Right lobe of liver (tissue), 6 donors: Measurements from ENCODE around the gene GNPNAT1. TPM values are rescaled to one million over a fixed set of nuclear protein-coding genes. Genes with fewer than 3 reads are reported as not detected.
A peak's percentile ranks its signal among the peaks of the same experiment; 100 is the strongest.

Experiments used
- ATAC-seq, 4 donors: fragments of 200-7000 bp; cut with Tn5 transposase; one replicate each; pipeline ENCODE4 v1.9.1; 2020; ENCODE audit warnings: mild to moderate bottlenecking in 4 of 4, moderate library complexity in 4 of 4
- DNase-seq, 3 donors: peaks; one replicate each; pipeline ENCODE4 v3.0.0-alpha.2; 2020
- H3K27ac ChIP-seq, 3 donors: fragments of 200-600 bp; one replicate each; pipeline ENCODE4 v1.8.0; 2022
- H3K27me3 ChIP-seq, 2 donors: fragments of 200-600 bp; one replicate each; pipeline ENCODE4 v1.8.0; 2022
- H3K36me3 ChIP-seq, 4 donors: fragments of 200-600 bp; sonication (generic) in 1 of 4; one replicate each; pipeline versions ENCODE4 v1.5.1 to v1.8.0; 2017 to 2022; ENCODE audit warnings: control low read depth in 1 of 4
- H3K4me1 ChIP-seq, 4 donors: fragments of 200-600 bp; sonication (generic) in 1 of 4; one replicate each; pipeline versions ENCODE4 v1.5.1 to v1.8.0; 2017 to 2022; ENCODE audit warnings: control low read depth in 1 of 4
- H3K4me3 ChIP-seq, 3 donors: fragments of 200-600 bp; one replicate each; pipeline ENCODE4 v1.8.0; 2022
- H3K9me3 ChIP-seq, 4 donors: fragments of 200-600 bp; sonication (generic) in 1 of 4; one replicate each; pipeline versions ENCODE4 v1.5.1 to v1.8.0; 2017 to 2022; ENCODE audit warnings: control low read depth in 1 of 4
- CTCF ChIP-seq, 4 donors: fragments of 200-600 bp in 3 of 4; fragments of 450-650 bp in 1 of 4; IDR thresholded peaks; one replicate each; pipeline versions ENCODE4 v1.5.1 to v1.8.0; 2016 to 2022; ENCODE audit warnings: antibody characterized with exemption in 4 of 4, mild to moderate bottlenecking in 2 of 4
- POLR2A ChIP-seq: fragments of 450-650 bp; IDR thresholded peaks from one replicate; pipeline ENCODE4 v1.6.1; 2017; ENCODE audit warnings: antibody characterized with exemption, mild to moderate bottlenecking
- WGBS: methylation state at CpG from one replicate; pipeline ENCODE4 v1.1.6; 2018; ENCODE audit warnings: low coverage, low lambda C conversion rate; ENCODE audit not compliant: insufficient coverage; ENCODE audit errors: missing lambda C conversion rate; 5-methylcytosine and 5-hydroxymethylcytosine counted together
- intact Hi-C, 2 donors: fragments of 100-400 bp; cut with DNase I; formaldehyde crosslinking; loops; one replicate each; pipeline versions ENCODE4 v1.11.2 to v1.14.1; 2022
- total RNA-seq, 6 experiments: library from RNA; depleted of rRNA in 2 of 6; stranded (reverse); fragments of >200 nt in 2 of 6; fragmentation: NEBNext Ultra II Directional in 3 of 6; extraction: Animal tissue kit (Norgen Biotek cat#: 25700) in 3 of 6; gene quantifications; one replicate each; pipeline versions ENCODE4 v1.1.0 to v1.2.4, GENCODE V29; 2016 to 2023
- donor health status: DM: no; HTN: yes; CAD: no.
- donor health status: DM: no; HTN: no; CAD: no.
- donor health status: DM: no; HTN: no; CAD: no.
- donor health status: DM: no; HTN: yes; CAD: no.
- donor health status: DM: no; HTN: yes; CAD: no.

GNPNAT1 gene
- total RNA-seq, 6 experiments from 2014 or later: 31.4 to 47.6 (median 43.2) TPM

- H3K4me1 ChIP-seq: peaks cover 0 to 13% (median 2%) of the 10 kb centered on the region in 4 donors
- DNase-seq (no peak), ATAC-seq (no peak)
- no peaks in the 10 kb centered on the region for H3K36me3 ChIP-seq
- no peak overlapping the region for H3K4me3 ChIP-seq
- TF ChIP-seq POLR2A (no peak), CTCF (IDR thresholded peaks at IDR 0.05) (no peak)
- no peak overlapping the region for H3K27ac ChIP-seq
- H3K27me3 ChIP-seq: no peaks in the 10 kb centered on the region
- H3K9me3 ChIP-seq: no peaks in the 10 kb centered on the region
- intact Hi-C loops: loop anchor here (10.0 kb wide), 2 partner anchors 127 to 227 kb away; partner anchors contain the start of gene FERMT2 (in 1 of the 2)
Observed at GRCh38 chr14:52827426-52827825, 36.0 kb upstream of the GNPNAT1 start.

- no peak for DNase-seq
- TF ChIP-seq CTCF (IDR thresholded peaks at IDR 0.05) (no peak), POLR2A (no peak)
- no peaks in the 10 kb centered on the region for H3K27me3 ChIP-seq
- H3K9me3 ChIP-seq: no peaks in the 10 kb centered on the region
- H3K4me1 ChIP-seq: peaks cover 0 to 19% (median 8%) of the 10 kb centered on the region in 4 donors
- intact Hi-C loops: loop anchor here (10.0 kb wide), 2 partner anchors 130 to 230 kb away; partner anchors contain the start of gene FERMT2 (in 1 of the 2)
- H3K4me3 ChIP-seq: no peak overlapping the region
- ATAC-seq: no peak
- no peaks in the 10 kb centered on the region for H3K36me3 ChIP-seq
- no peak overlapping the region for H3K27ac ChIP-seq
- WGBS: 27% methylated on average over 4 of the region's 4 CpGs
Observed at GRCh38 chr14:52825085-52825484, 33.7 kb upstream of the GNPNAT1 start.

- TF ChIP-seq CTCF (IDR thresholded peaks at IDR 0.05) (no peak), POLR2A (no peak)
- DNase-seq (no peak), ATAC-seq (no peak)
- Histone ChIP-seq H3K4me3 (peak overlapping the region in 1 of 3 donors; percentile 20), H3K27ac (no peak overlapping the region), H3K36me3 (no peaks in the 10 kb centered on the region), H3K27me3 (no peaks in the 10 kb centered on the region), H3K4me1 (peaks cover 0 to 19% (median 8%) of the 10 kb centered on the region in 4 donors), H3K9me3 (no peaks in the 10 kb centered on the region)
- WGBS: 39% methylated on average over 4 of the region's 4 CpGs
- intact Hi-C loops: loop anchor here (10.0 kb wide), 2 partner anchors 130 to 230 kb away; partner anchors contain the start of gene FERMT2 (in 1 of the 2)
Observed at GRCh38 chr14:52824462-52824861, 33.1 kb upstream of the GNPNAT1 start.

- intact Hi-C loops: loop anchor here (10.0 kb wide), 2 partner anchors 133 to 233 kb away; partner anchors contain the start of gene FERMT2 (in 1 of the 2)
- WGBS: 27% methylated on average over 7 of the region's 7 CpGs
- ATAC-seq: peak; percentile 90 to 96 (median 91)
Observed at GRCh38 chr14:52821805-52822250, 30.4 kb upstream of the GNPNAT1 start.

More at GRCh38 chr14:52821805-52822250, 30.4 kb upstream of the GNPNAT1 start:
- no peaks in the 10 kb centered on the region for H3K27me3 ChIP-seq
- no peaks in the 10 kb centered on the region for H3K36me3 ChIP-seq
- H3K27ac ChIP-seq: peak overlapping the region in 2 of 3 donors; percentile 39 to 70
- peak; percentile 44 to 76 (median 68) for DNase-seq
- no peaks in the 10 kb centered on the region for H3K9me3 ChIP-seq
- TF ChIP-seq CTCF (IDR thresholded peaks at IDR 0.05) (no peak), POLR2A (no peak)
- H3K4me1 ChIP-seq: peaks cover 0 to 19% (median 8%) of the 10 kb centered on the region in 4 donors
- peak overlapping the region in 2 of 3 donors; percentile 16 to 18 for H3K4me3 ChIP-seq
